Measurements from ENCODE around the gene XAGE5. TPM values are rescaled to one million over a fixed set of nuclear protein-coding genes. Genes with fewer than 3 reads are reported as not detected.
"Not testable (repeated sequence)": the region's sequence is repeated elsewhere in the genome, so short reads cannot be mapped to it uniquely, and the experiment has no call there.

The XAGE5 gene
- total and polyA plus RNA-seq, 8 donors = not detected

DNA sequence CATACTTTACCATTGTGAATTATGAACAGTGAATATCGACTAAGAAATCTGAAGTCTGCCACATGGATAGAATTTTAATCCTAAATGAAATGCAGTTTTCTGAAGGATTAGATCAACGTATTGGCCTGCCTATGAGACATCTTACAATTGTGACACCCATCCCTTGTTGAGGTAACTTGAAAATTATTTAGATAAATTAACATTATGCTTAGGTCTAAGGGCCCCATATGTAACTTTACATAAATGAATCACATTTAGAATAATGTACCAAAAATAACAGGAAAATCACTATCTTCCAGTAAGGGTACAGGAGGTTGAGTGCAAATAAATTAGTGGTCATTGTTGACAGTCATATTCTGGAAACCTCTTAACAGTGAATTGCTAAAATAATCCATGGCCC, 13.5 kb downstream of the XAGE5 start:
- FAIRE-seq = no peak
- H3K36me3 ChIP-seq = no peaks in the 10 kb centered on the region
- WGBS, 2 donors = 49 to 54% methylated on average over 2 of the region's 2 CpGs
- H3K27me3 ChIP-seq = peaks cover 0 to 5% (median 3%) of the 10 kb centered on the region in 4 donors
- ATAC-seq = no peak
- no peak overlapping the region for H3K4me3 ChIP-seq
- intact Hi-C loops (cut with DNase I) = no loop called here
- H3K9me3 ChIP-seq = no peaks in the 10 kb centered on the region
- H3K4me1 ChIP-seq = no peaks in the 10 kb centered on the region
- DNase-seq = no peak
- no peak overlapping the region for H3K27ac ChIP-seq
- TF ChIP-seq, protein P1, sequence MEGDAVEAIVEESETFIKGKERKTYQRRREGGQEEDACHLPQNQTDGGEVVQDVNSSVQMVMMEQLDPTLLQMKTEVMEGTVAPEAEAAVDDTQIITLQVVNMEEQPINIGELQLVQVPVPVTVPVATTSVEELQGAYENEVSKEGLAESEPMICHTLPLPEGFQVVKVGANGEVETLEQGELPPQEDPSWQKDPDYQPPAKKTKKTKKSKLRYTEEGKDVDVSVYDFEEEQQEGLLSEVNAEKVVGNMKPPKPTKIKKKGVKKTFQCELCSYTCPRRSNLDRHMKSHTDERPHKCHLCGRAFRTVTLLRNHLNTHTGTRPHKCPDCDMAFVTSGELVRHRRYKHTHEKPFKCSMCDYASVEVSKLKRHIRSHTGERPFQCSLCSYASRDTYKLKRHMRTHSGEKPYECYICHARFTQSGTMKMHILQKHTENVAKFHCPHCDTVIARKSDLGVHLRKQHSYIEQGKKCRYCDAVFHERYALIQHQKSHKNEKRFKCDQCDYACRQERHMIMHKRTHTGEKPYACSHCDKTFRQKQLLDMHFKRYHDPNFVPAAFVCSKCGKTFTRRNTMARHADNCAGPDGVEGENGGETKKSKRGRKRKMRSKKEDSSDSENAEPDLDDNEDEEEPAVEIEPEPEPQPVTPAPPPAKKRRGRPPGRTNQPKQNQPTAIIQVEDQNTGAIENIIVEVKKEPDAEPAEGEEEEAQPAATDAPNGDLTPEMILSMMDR (IDR thresholded peaks at IDR 0.05) = no peak

DNA sequence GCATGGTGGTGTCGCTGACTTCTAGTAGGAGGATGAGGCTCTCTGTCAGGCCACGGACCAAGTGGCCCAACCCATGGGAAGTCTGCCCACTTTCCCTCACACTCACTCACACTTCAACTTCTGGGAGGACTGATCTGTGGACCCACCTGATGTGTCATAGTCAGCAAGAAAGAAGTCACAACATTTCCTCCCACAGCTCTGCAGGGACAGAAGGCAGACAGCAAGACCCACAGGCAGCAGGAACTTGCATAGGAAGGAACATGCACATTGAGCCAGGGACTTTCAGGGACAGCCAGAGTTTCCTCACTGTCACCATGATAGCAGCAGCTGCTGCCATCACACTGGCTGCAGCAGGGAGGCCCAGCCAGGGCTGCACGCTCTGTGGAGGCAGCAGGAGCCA, 19.5 kb downstream of the XAGE5 start:
- no peak overlapping the region for H3K4me3 ChIP-seq
- intact Hi-C loops (cut with DNase I) = no loop called here
- H3K9me3 ChIP-seq = no peaks in the 10 kb centered on the region
- no peaks in the 10 kb centered on the region for H3K4me1 ChIP-seq
- peaks cover 0 to 8% (median 2%) of the 10 kb centered on the region in 4 donors for H3K27me3 ChIP-seq
- 43 to 49% methylated on average over 3 of the region's 3 CpGs for WGBS, 2 donors
- TF ChIP-seq, protein P1 (IDR thresholded peaks at IDR 0.05) = no peak
- H3K36me3 ChIP-seq = no peaks in the 10 kb centered on the region
- ATAC-seq (no peak), FAIRE-seq (no peak), DNase-seq (no peak)
- H3K27ac ChIP-seq = no peak overlapping the region

DNA sequence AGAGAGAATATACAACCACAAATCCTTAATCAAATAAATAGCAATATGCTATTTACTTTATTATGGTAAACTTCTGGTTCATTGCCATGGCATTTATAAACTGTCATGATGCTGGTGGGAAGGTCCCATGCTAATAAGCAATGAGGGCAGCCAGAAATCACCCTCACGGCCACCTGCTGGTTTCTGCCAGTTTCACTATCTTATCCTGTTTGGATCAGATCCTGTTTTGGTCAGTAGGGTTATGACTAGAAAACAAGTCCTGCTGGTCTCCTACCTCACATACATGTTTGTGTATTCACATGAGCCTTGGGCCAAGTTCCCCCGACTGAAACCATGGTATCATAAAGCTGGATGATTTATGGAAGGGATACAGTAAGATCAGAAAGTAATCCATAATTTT, 28.1 kb downstream of the XAGE5 start:
- no peak for DNase-seq
- FAIRE-seq = no peak
- H3K27me3 ChIP-seq = no peaks in the 10 kb centered on the region
- no peak for ATAC-seq
- 14 to 35% methylated on average over 2 of the region's 2 CpGs for WGBS, 2 donors
- no peaks in the 10 kb centered on the region for H3K4me1 ChIP-seq
- no peaks in the 10 kb centered on the region for H3K36me3 ChIP-seq
- H3K4me3 ChIP-seq = no peak overlapping the region
- intact Hi-C loops (cut with DNase I) = no loop called here
- H3K9me3 ChIP-seq = no peaks in the 10 kb centered on the region
- TF ChIP-seq, protein P1 (IDR thresholded peaks at IDR 0.05) = no peak
- H3K27ac ChIP-seq = no peak overlapping the region

GRCh38 chrX:52843619-52844018, 32.5 kb downstream of the XAGE5 start:
- WGBS, 2 donors = 65 to 71% methylated on average over 3 of the region's 3 CpGs
- H3K9me3 ChIP-seq; ATAC-seq; DNase-seq; H3K27ac ChIP-seq; H3K27me3 ChIP-seq; H3K4me1 ChIP-seq; FAIRE-seq; H3K36me3 ChIP-seq; H3K4me3 ChIP-seq; intact Hi-C loops (cut with DNase I): not testable (repeated sequence)

GRCh38 chrX:52852110-52852860, 41.2 kb downstream of the XAGE5 start:
- Histone ChIP-seq H3K4me3 (no peak overlapping the region), H3K4me1 (no peaks in the 10 kb centered on the region), H3K9me3 (no peaks in the 10 kb centered on the region), H3K27me3 (peaks cover 0 to 50% (median 4%) of the 10 kb centered on the region in 4 donors), H3K36me3 (no peaks in the 10 kb centered on the region), H3K27ac (no peak overlapping the region)
- TF ChIP-seq, protein P1 (IDR thresholded peaks at IDR 0.05) = no peak
- FAIRE-seq (no peak), DNase-seq (no peak), ATAC-seq (no peak)
- intact Hi-C loops (cut with DNase I) = no loop called here
- WGBS, 2 donors = 65 to 71% methylated on average over 9 of the region's 9 CpGs

DNA sequence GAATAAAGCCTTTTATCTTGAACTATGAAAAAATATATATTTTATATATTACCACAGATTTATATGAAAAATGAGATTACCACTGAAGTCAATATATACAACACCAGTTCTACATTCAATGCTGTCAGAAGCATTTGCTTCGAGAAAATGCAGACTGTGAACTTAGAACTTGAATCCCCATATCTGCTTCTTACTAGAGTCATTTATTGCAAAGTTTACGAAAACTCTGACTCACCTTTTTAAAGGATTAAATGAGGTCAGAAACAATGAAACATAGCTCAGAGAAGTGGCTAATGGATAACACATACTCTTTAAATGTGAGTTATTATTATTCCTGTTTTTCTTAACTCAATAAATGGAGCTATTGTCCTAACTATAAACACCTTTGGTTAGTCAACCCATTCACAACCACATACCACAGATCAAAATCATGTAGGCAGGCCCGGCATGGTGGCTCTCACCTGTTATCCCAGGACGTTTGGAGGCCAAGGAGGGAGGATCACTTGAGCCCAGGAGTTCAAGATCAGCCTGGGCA, 46.0 kb downstream of the XAGE5 start:
- ATAC-seq; H3K4me3 ChIP-seq; H3K4me1 ChIP-seq; FAIRE-seq; DNase-seq; H3K27ac ChIP-seq; H3K9me3 ChIP-seq; intact Hi-C loops (cut with DNase I); H3K36me3 ChIP-seq: not testable (repeated sequence)
- 42 to 48% methylated on average over 4 of the region's 4 CpGs for WGBS, 2 donors
- peaks cover 0 to 24% (median 0%) of the 10 kb centered on the region in 4 donors for H3K27me3 ChIP-seq

Measured in pancreas (tissue), 10 donors.